Right atrium auricular region (tissue), 2 donors: ENCODE results near the gene CAMTA1. TPM values are rescaled to one million over a fixed set of nuclear protein-coding genes. Genes with fewer than 3 reads are reported as not detected.

Source experiments
- DNase-seq: peaks from one replicate; pipeline ENCODE4 v3.0.0-alpha.2; 2019; ENCODE audit warnings: low spot score
- H3K27ac ChIP-seq, 2 donors: fragments of 200-600 bp; sonication (generic); 1 replicate in 1 of 2; 2 replicates in 1 of 2; pipeline ENCODE4 v1.5.1; 2016 to 2019
- H3K27me3 ChIP-seq, 2 donors: fragments of 200-600 bp; sonication (generic); one replicate each; pipeline versions ENCODE4 v1.5.1 to v1.6.0; 2017 to 2019
- H3K36me3 ChIP-seq: fragments of 200-600 bp; sonication (generic); one replicate; pipeline ENCODE4 v1.5.1; 2016
- H3K4me1 ChIP-seq, 2 donors: fragments of 200-600 bp; sonication (generic); one replicate each; pipeline versions ENCODE4 v1.5.1 to v1.6.0; 2017 to 2019
- H3K4me3 ChIP-seq, 2 donors: fragments of 200-600 bp; sonication (generic); 1 replicate in 1 of 2; 2 replicates in 1 of 2; pipeline ENCODE4 v1.5.1; 2017 to 2019; ENCODE audit warnings: mild to moderate bottlenecking in 1 of 2, moderate library complexity in 1 of 2
- H3K9me3 ChIP-seq, 2 donors: fragments of 200-600 bp; sonication (generic); one replicate each; pipeline ENCODE4 v1.5.1; 2019
- CTCF ChIP-seq, 2 donors: fragments of 200-600 bp; sonication (generic); IDR thresholded peaks; one replicate each; pipeline ENCODE4 v1.5.1; 2019; ENCODE audit warnings: antibody characterized with exemption in 2 of 2
- total RNA-seq, 2 donors: library from RNA; depleted of rRNA; stranded (reverse); fragments of >200 nt; gene quantifications; one replicate each; pipeline ENCODE4 v1.1.0, GENCODE V29; 2016

The CAMTA1 gene
- total RNA-seq, 2 donors from 2014 or later: 132 to 190 TPM

- H3K27me3 ChIP-seq: no peaks in the 10 kb centered on the region
- no peak overlapping the region for H3K27ac ChIP-seq
- no peak for TF ChIP-seq CTCF (IDR thresholded peaks at IDR 0.05)
- H3K4me3 ChIP-seq: no peak overlapping the region
- DNase-seq: no peak
- H3K4me1 ChIP-seq: no peaks in the 10 kb centered on the region
- H3K36me3 ChIP-seq: no peaks in the 10 kb centered on the region
- H3K9me3 ChIP-seq: peaks cover 0 to 11% of the 10 kb centered on the region in 2 donors
These were observed 616.7 kb downstream of the CAMTA1 start for GRCh38 chr1:7401814-7402547.

- H3K4me1 ChIP-seq: no peaks in the 10 kb centered on the region
- H3K4me3 ChIP-seq: no peak overlapping the region
- TF ChIP-seq CTCF (IDR thresholded peaks at IDR 0.05): no peak
- peaks cover 0 to 11% of the 10 kb centered on the region in 2 donors for H3K9me3 ChIP-seq
- no peaks in the 10 kb centered on the region for H3K27me3 ChIP-seq
- DNase-seq: peak; percentile 50
- no peak overlapping the region for H3K27ac ChIP-seq
- no peaks in the 10 kb centered on the region for H3K36me3 ChIP-seq
These were observed 617.2 kb downstream of the CAMTA1 start for GRCh38 chr1:7402548-7402850.

DNA sequence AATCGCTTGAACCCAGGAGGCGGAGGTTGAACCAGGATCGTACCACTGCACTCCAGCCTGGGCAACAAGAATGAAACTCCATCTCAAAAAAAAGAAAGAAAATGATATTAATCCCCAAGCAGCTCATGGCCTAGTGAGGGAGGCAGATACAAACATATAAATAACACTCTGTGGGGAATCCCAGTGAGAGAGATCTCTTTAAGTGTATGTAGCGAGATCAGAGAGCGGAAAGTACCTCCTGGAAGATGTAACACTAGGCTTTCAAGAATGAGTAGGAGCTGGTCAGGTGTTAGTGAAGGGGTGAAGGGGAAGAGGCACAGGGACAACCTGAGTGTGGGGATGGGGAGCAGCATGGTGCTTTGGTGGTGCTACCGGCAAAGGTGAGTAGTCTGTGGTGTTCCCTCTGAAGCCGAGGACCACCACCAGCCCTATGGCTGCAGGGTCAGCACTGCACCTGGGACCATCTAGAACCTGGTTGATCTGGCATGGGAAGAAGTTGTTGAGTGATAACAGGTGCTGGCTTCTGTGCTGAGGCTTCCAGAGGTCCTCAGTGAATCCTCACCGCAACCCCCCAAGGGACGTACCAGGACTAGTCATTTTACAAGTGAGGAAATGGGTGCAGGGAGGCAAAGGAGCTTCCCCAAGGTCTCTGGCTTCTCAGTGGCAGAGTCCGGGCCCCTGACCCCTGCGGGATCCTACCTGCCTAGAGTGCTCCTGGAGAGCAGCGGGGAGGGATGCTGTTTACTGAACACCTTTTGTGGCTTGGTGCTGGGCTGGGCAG is 618.2 kb downstream of the CAMTA1 start:
- DNase-seq: peak; percentile 30
- peaks cover 0 to 11% of the 10 kb centered on the region in 2 donors for H3K9me3 ChIP-seq
- no peak overlapping the region for H3K27ac ChIP-seq
- H3K27me3 ChIP-seq: no peaks in the 10 kb centered on the region
- H3K4me1 ChIP-seq: no peaks in the 10 kb centered on the region
- no peaks in the 10 kb centered on the region for H3K36me3 ChIP-seq
- H3K4me3 ChIP-seq: no peak overlapping the region
- TF ChIP-seq CTCF (IDR thresholded peaks at IDR 0.05): no peak

DNA sequence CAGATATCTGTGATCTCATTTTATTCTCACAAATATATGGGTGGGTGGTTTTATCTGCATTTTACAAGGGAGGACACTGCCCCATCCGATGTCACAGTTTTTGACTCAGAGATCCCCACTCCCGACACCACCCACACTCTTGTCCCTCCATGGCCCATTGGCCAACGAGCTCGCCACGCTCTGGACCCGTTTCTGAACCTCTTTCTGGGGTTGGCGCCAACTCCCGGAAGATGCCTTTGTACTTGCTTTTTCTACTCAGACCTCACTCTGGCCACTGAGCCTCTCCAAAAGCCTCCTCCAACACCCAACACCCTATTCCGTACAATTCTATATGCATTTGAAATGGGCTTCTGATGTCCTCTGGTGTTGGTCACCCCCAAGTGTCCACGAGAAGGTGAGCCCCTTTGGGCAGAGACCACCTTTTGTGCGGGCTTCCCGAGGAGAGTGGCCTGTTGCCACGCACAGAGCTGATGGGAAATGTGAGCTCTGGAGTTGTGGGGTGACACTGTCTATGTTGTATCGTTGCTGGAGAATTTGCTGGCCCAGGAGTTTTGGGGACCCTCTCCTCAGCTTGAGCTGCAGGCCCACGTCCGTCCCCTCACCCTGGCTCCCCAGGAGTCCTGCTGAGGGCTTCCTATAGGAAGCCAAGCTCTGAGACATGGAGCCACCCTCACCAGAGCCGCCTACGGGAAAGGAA is 618.9 kb downstream of the CAMTA1 start:
- Histone ChIP-seq H3K27ac (no peak overlapping the region), H3K4me3 (no peak overlapping the region), H3K4me1 (no peaks in the 10 kb centered on the region), H3K27me3 (no peaks in the 10 kb centered on the region), H3K36me3 (no peaks in the 10 kb centered on the region), H3K9me3 (peaks cover 0 to 6% of the 10 kb centered on the region in 2 donors)
- TF ChIP-seq CTCF (IDR thresholded peaks at IDR 0.05): no peak
- peak; percentile 47 for DNase-seq

GRCh38 chr1:7405844-7406500 is 620.7 kb downstream of the CAMTA1 start:
- Histone ChIP-seq H3K27ac (no peak overlapping the region), H3K4me3 (no peak overlapping the region), H3K9me3 (no peaks in the 10 kb centered on the region), H3K27me3 (no peaks in the 10 kb centered on the region), H3K4me1 (no peaks in the 10 kb centered on the region), H3K36me3 (no peaks in the 10 kb centered on the region)
- peak; percentile 38 for DNase-seq
- no peak for TF ChIP-seq CTCF (IDR thresholded peaks at IDR 0.05)
